ENCODE data around the gene FXR1. TPM values are rescaled to one million over a fixed set of nuclear protein-coding genes. Genes with fewer than 3 reads are reported as not detected.

The FXR1 gene
- total and polyA plus RNA-seq, 10 of the 15 experiments (the other 5 are each of a cell fraction or from before 2014, with no cell fraction given): 38.5 to 159 (median 102) TPM

- TF ChIP-seq, protein P1, sequence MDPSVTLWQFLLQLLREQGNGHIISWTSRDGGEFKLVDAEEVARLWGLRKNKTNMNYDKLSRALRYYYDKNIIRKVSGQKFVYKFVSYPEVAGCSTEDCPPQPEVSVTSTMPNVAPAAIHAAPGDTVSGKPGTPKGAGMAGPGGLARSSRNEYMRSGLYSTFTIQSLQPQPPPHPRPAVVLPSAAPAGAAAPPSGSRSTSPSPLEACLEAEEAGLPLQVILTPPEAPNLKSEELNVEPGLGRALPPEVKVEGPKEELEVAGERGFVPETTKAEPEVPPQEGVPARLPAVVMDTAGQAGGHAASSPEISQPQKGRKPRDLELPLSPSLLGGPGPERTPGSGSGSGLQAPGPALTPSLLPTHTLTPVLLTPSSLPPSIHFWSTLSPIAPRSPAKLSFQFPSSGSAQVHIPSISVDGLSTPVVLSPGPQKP (IDR thresholded peaks at IDR 0.05; ENCODE audit: low read depth, low read length): no peak
- no peak for TF ChIP-seq E2F4 (IDR thresholded peaks at IDR 0.05; ENCODE audit: low read depth, low read length)
- peak; percentile 24; the same call in 1 of the 2 replicates for TF ChIP-seq YY1 (IDR thresholded peaks at IDR 0.05; ENCODE audit: low read depth, low read length)
- TF ChIP-seq TCF3 (IDR thresholded peaks at IDR 0.05; ENCODE audit: borderline replicate concordance, insufficient read depth, low read depth, low read length): 0 out of 2 replicates have a peak, but pooled peaks have one; percentile 21
- peak; percentile 59; the same call in 1 of the 2 replicates for TF ChIP-seq NR2F1 (conservative IDR thresholded peaks at IDR 0.05)
- no peak for TF ChIP-seq ZNF687 (IDR thresholded peaks at IDR 0.05)
- no peak for TF ChIP-seq HDAC2 (IDR thresholded peaks at IDR 0.05)
- TF ChIP-seq ATF7 (IDR thresholded peaks at IDR 0.05; ENCODE audit: low read depth): peak; percentile 53
- peak; percentile 38 for TF ChIP-seq SIX5 (IDR thresholded peaks at IDR 0.05; ENCODE audit: low read depth, low read length, severe bottlenecking)
- TF ChIP-seq POLR2AphosphoS5 (IDR thresholded peaks at IDR 0.05; ENCODE audit: low read length): peak; percentile 90
- TF ChIP-seq, protein P2, sequence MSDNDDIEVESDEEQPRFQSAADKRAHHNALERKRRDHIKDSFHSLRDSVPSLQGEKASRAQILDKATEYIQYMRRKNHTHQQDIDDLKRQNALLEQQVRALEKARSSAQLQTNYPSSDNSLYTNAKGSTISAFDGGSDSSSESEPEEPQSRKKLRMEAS (IDR thresholded peaks at IDR 0.05; ENCODE audit: low read depth, low read length): peak; percentile 59; the same call in 1 of the 2 replicates
- TF ChIP-seq, protein P3, sequence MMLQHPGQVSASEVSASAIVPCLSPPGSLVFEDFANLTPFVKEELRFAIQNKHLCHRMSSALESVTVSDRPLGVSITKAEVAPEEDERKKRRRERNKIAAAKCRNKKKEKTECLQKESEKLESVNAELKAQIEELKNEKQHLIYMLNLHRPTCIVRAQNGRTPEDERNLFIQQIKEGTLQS (IDR thresholded peaks at IDR 0.05; ENCODE audit: borderline replicate concordance, extremely low read depth, low read depth, low read length): peak; percentile 89; the same call in 1 of the 2 replicates
- TF ChIP-seq PAX5 (IDR thresholded peaks at IDR 0.05; ENCODE audit: borderline replicate concordance, low read depth, low read length): peak; percentile 21; the same call in 1 of the 2 replicates
- TF ChIP-seq RELB (IDR thresholded peaks at IDR 0.05; ENCODE audit: low read depth): peak; percentile 84
- peak; percentile 85 for TF ChIP-seq CREM (IDR thresholded peaks at IDR 0.05; ENCODE audit: low read depth)
- no peak for TF ChIP-seq ZNF24 (IDR thresholded peaks at IDR 0.05)
- no peak for TF ChIP-seq KLF5 (IDR thresholded peaks at IDR 0.05; ENCODE audit: partially characterized antibody)
- peak; percentile 79; the same call in 1 of the 2 replicates for TF ChIP-seq POLR2AphosphoS2 (IDR thresholded peaks at IDR 0.05; ENCODE audit: low read depth, low read length)
- TF ChIP-seq ZNF622 (IDR thresholded peaks at IDR 0.05): no peak
- no peak for TF ChIP-seq STAT3 (IDR thresholded peaks at IDR 0.05; ENCODE audit: low read depth, low read length)
Observed at GRCh38 chr3:180989291-180990163, 77.1 kb downstream of the FXR1 start, which contains the start of gene DNAJC19 (continued).
